T47D (cell line): Measurements from ENCODE around the gene FCN1.

Source experiments
- DNase-seq, 2 experiments: peaks; one replicate each; pipeline versions ENCODE4 v3.0.0 to v3.0.0-alpha.2; 2011 to 2012; ENCODE audit warnings: low read depth in 1 of 2, low spot score in 1 of 2
- JUND ChIP-seq: IDR thresholded peaks from 2 replicates; pipeline ENCODE4 v1.6.1; 2012; ENCODE audit warnings: low read depth
- in situ Hi-C: cut with HindIII; loops from 2 replicates; pipeline ENCODE4 v1.10.0; 2016; ENCODE audit warnings: low sequenced_read_pairs, low pct_unique_long_range_greater_than_20kb

The FCN1 gene

DNA sequence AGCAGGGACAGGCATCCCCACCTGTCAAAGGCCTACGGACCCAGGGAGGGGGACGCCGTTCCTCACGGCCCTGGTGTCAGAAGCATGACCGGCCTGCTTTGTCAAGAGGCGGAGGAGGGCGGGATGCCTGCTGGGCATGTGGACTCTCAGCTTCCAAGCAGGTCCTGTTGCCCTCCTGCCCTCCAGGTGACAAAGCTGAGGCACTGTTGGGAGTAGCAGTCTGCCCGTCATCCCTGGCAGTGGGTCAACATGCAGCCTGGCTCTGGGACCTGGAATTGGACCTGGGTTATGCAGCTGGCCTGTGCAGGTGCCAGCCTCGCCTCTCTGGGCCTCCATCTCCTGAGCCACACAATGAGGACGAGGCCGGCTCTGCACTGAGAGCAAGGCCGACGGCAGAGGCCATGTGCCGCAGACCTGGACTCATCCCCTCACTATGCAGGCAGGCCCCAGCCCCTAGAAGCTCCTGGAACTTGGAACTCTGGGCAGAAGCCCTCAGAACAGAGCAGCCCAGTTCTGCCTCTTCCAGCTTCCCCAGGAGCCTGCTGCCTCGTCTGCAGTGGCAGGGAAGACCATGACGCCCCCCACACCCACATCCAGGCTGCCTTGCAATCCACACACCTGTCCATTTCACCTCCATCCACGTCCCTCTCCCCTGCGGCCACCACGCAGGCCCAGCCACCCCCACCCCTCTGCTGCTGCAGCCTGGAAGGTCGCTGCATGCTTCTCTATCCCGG is 20.8 kb upstream of the FCN1 start:
- in situ Hi-C loops, result no loop called here
- no peak for TF ChIP-seq JUND
- DNase-seq, result peak in 1 of 2 experiments; percentile 42

DNA sequence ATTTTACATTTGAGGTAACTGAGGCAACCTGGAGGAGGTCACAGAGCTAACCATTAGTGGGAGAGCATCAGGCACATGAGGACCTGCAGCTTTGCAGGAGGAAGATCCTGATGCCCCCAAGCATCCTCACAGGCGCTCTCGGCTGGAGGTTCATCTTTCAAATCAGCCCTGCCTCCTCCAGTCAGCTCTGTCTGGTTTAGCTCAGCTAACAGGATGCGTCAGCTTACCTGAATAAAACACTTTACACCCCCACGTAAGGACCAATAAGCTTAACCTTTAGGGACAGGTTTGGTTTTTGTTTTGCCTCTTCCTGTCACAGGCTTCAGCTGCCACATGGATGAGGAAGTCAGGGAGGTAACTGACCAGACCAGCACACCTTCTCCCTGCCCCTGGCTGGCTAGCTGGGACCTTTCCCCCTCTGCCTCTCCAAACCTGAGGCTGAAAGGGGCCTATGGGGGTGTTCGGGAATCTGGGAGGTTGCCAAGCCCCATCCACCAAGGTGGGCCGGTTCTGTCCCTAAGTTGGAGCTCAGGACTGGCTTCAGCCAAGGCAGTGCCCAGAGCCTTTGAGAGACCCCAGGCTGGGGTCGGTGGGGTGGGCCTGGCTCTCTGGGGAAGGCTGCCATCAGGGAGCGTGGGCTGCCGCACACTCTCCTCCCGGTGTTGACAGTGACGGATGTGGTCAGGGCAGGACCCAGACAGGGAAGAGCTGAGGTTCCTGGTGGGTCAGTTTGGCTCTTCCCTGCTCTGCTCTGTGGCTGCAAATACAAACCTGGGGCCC is 20.0 kb upstream of the FCN1 start:
- no peak for DNase-seq
- no peak for TF ChIP-seq JUND
- in situ Hi-C loops, result no loop called here

DNA sequence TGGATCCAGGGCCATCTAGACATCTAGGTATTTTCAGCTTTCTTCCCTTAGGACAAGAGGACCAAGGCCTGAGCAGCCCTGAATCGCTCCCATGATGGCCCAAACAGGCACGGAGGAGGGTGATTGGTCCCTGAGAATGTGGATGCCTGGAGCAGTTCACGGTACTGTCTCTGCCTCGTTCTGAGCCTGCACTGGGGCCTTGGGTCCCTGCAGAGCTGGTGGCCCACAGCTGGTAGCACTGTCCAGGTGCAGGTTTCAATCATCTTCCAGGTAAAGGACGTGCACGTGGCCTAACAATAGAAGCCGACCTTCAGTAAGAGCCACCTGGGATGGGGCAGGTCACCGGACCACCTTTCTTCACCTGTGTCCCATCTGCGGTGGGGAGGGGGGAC is 19.4 kb upstream of the FCN1 start:
- DNase-seq, result no peak
- in situ Hi-C loops, result no loop called here
- no peak for TF ChIP-seq JUND

DNA sequence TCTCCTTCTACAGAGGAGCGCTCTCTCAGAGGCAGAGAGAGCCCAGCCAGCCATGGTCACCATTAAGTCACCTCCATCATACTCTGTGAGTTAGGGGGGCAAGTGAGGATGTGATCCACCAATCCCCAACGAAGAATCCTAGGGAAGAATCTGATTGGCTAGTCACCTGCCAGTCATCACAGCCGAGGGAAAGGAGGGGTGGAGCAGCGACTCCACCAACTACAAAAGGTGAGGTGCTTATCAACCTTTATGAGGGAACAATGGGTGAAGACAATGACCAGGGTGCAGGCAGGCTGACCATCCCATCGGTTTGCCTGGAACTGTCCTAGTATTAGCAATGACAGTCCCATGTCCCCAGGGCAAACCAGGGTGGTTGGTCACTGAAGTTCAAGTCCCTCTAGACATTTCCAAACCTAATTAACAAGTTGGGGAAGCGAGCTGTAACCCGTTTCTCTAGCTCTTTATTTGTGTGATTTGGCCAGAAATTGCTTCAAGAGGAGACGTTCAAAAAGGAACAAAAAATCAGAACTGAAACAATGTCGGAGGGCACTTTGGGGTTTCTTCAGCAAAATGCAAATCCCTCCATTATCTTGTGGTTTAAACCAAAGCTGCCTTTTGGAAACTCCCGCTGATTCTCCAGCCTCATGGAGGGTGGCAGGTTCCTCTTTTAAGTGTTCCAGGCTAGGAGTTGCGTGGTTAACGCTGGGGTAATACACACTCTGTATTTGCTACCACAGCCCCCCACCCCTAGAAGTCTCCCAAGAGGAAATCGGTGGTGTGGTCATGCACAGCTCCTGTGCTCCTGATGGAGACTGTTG is 18.8 kb upstream of the FCN1 start:
- DNase-seq, result no peak
- in situ Hi-C loops, result no loop called here
- no peak for TF ChIP-seq JUND

DNA sequence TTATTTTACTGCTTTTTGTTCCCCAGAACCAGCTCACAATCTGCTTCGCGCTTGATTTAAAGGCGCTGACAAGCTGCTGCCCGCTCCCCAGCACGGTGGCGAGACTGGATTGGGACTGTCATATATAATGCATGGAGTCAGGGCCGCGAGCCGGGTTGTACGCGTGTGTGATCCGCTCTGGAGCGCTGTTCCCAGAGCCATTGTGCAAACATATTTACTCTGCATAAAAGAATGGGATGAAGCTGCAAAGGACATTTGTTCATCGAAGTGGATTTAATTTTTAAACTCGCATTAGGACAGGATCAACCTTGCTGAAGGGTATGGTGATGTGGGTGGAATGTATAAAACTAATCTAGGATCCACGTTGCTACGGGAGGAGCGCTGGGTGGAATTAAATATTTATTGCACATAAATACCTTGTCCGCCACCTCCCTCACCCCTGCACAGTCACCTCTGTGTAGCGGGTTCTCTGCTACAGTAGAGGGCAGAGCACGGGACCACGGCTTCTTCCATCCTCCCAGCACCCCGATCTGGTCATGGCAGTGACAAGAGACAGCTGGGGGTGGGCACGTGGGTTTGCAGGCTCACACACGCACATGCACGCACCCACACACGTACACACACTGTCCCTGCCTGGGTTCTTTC is 18.1 kb upstream of the FCN1 start:
- no peak for TF ChIP-seq JUND
- in situ Hi-C loops, result no loop called here
- no peak for DNase-seq

DNA sequence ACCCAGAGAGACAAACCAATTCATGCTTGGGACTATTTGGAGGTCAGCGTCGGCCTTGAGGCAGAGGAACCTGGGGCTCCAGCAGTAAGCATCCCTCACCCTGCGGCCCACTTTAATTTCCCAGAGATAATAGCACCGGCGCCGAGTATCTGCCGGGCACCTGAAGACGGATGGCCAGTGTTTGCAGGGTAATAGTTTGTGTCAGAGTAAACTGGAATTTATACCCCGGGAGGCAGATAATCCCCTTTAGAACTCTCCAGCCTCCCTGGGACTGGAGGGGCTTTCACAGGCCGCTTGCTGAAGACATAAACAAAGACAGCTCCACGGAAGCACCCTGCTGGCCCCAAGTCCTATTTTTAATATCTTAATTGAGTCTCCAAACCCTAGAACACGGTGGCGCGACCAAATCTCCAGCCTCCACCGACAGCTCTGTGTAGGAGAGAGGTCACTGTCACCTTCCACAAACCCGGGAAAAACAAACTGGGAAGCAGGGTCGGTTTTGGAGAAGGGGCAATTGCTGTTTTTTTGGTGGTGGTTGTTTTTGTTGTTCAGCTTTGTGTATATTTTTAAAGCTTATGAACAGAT is 17.4 kb upstream of the FCN1 start:
- TF ChIP-seq JUND, result no peak
- no peak for DNase-seq
- in situ Hi-C loops, result no loop called here

DNA sequence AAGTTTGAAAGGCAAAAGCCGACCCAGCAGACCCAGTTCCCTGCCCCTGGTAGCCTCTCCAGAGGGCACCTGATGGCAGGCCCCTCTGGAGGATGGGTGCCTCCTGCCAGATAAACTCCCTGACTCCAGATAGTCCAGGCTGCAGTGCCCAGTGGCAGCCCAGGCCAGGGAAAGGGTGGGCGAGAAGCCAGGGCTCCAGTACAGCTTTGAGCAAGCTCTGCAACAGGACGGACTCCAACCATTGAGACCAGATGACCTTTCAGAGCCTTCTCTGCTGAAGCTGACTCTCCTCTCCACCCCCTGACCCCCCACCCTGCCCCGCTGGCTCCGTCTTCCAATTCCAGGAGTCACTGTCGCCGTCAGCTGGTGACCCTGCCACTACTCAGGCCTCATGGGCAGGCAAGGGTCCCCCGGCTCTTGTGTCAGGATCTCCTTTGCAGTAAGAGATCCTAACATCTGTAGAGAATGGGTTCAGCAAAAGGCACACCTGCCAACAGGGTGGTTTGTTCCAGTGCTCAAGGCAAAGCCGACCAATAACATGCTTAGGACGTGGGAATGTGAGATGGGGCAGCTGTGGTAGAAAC is 15.5 kb upstream of the FCN1 start:
- TF ChIP-seq JUND, result no peak
- DNase-seq, result no peak
- in situ Hi-C loops, result no loop called here

DNA sequence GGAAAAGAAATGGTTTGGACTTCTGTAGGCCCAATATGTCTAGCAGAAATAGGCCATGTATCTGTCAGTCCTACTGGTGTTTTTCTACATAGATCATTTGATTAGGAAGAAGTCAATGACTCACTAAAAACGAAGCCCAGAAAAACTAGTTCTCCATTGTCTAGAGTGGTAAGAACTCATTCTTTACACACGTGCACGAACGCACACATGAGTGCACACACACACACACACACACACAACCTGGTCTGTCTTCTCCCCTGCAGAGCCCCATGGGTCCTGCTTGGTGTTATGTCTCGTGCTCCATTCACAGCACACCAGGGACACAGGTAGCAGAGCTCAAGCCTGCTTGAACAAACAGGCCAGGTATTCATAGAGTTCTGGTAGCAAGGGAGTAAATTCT is 14.9 kb upstream of the FCN1 start:
- DNase-seq, result peak in 1 of 2 experiments; percentile 15
- no peak for TF ChIP-seq JUND
- in situ Hi-C loops, result no loop called here

DNA sequence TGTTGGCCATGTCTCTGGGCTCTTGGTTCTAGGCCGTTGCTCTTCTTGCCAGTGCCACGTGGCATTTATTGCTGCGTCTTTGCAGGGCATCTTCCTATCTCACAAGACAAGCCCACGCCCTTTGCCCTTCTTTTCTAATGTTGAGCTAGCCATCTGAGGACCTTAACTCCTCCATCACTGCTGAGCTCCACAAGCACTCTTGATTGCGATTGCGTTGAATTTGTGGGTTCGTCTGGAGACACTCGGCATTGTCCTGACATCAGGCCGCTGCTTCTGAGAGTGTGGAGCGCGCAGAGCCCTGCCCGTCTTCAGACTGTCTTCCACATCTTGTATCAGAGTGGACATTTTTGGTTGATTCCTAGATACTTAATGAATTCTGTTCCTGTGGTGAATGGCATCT is 14.5 kb upstream of the FCN1 start:
- in situ Hi-C loops, result no loop called here
- DNase-seq, result no peak
- no peak for TF ChIP-seq JUND

DNA sequence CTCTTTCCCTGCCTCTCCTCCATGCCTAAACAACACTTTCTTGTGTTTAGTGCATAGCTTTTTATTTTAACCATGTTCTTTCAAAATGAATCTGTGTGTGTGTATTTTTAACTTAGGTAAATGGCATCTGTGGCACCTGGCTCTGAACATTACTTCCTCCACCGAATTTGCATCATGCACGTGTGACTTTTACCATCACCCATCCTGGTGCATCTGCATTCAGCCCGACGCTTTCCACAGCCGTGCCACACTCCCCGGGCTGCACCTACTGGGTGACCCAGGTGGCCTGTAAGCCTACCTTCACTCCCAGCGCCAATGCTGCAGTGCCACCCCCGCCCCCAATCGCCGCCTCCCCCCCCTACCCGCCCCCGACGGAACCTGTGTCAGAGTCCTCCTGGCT is 12.7 kb upstream of the FCN1 start:
- TF ChIP-seq JUND, result no peak
- in situ Hi-C loops, result no loop called here
- DNase-seq, result no peak

DNA sequence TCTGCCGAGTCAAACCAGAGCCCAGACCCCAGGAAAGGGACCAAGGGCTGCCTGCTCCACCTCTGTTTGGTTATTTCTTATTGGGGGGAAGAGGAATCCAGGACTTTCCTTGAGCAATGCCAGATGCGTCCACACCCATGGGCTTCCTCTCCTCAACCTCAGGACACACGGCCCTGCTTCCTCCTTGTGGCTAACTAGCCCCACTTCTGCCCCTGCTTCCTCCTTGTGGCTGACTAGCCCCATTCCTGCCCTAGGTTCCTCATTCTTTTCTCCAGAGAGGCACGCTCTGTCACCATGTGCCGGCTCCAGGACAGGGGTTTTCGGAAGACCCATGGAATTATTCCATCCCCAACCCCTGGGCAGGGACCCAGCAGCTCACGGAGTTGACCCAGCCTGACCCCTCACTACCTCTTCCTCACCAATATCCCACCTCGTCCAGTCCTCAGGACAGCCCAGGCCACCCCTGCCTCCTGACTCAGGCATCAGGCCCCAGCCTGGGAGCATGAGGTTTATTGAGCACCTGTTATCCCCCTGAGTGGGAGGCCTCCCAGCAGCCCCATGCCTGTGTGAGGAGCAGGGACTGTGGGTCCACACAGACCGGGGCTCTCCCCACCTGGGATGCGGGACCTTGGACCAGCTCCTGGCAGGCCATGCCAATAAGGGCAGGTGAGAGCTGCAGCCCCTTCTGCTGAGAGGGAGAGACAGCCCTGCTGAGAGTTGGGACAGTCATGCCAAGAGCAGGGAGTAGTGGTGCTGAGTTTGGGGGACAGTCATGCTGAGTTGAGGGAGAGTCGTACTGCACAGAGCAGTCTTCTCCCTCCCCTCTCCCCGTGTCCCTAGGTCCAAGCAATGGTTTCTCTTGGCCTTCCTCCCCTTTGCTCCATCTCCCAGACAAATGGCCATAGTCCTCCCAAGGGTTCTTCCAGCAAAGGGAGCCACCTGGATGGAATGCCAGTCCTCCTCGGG is 11.8 kb upstream of the FCN1 start:
- in situ Hi-C loops, result no loop called here
- DNase-seq, result no peak
- TF ChIP-seq JUND, result no peak
